Eye (tissue), 1 donor: ENCODE data around the gene HSDL2.
"Not testable (repeated sequence)": the region's sequence is repeated elsewhere in the genome, so short reads cannot be mapped to it uniquely, and the experiment has no call there.

Source experiments
- DNase-seq: peaks from one replicate; pipeline ENCODE4 v3.0.0-alpha.2; 2015

HSDL2 gene

DNA sequence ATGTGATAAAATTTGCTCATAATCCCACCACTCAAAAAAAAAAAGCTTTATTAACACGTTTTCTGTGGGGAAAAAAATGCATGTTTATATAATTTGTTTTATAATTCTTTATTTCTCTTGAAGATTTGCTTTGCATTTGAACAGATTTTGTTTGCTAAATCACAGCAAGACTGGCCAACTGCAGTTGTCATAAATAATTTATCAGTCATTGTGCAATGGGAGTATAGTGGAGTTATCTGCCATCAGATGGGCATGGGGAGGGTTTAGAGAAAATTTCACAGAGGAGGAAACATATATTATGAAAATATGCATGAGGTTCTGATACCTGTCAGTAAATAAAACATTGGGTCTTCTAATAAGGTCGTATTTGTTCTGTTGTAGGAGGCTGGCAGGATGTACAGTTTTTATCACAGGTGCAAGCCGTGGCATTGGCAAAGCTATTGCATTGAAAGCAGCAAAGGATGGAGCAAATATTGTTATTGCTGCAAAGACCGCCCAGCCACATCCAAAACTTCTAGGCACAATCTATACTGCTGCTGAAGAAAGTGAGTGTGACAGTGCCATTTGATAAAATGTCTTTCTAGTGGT lies 23.8 kb downstream of the HSDL2 start:
- DNase-seq = peak; percentile 24

DNA sequence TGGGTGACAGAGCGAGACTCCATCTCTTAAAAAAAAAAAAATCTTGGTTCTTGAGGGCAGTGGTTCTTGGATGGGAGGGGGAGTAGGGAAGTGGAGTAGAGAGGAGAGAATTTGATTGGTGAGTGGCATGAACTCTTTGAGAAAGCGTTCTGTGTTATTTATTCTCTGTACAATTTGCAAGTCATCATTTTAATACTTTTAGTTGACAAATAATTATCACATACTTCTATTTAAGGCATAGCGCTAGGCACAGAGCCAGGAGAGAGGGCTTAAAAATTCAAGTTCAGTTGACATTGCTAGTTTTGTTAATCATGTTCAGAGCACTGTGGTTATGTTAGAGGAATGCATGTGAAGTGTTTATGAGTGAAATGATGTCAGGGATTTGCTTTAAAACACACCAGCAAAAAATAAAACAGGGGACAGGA lies 24.6 kb downstream of the HSDL2 start:
- DNase-seq = peak; percentile 32

DNA sequence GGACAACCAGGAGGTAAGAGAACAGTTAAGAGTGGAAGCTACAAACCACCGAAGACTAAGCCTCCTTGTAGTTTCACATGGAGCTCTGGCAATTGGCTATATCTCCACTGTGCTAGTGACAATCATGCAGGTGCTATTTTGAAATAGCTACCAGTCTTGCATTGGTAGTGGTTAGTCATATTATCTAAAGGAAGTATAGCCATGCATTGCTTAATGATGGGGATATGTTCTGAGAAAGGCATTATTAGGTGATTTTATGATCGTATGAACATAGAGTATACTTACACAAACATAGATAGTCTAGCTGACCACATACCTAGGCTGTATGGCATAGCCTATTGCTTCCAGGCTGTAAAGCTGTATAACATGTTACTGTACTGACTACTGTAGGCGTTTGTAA lies 28.4 kb downstream of the HSDL2 start:
- DNase-seq = no peak

GRCh38 chr9:112408819-112409218 lies 28.9 kb downstream of the HSDL2 start:
- no peak for DNase-seq

DNA sequence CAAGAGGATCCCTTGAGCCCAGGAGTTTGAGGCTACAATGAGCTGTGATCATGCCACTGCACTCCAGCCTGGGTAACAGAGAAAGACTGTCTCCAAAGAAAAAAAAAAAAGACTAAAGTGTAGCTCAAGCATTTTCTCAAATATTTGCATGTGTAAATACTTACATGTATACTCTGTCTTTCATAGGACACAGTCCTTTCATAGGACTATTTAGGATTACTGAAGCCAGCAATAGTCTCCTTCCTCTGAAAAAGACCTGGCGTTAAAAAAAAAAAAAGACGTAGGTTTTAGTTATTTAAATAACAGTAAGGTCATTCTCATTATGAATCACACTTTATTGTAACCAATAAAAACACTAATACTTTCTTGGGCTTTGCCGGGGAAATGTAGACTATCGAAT lies 29.9 kb downstream of the HSDL2 start:
- no peak for DNase-seq

DNA sequence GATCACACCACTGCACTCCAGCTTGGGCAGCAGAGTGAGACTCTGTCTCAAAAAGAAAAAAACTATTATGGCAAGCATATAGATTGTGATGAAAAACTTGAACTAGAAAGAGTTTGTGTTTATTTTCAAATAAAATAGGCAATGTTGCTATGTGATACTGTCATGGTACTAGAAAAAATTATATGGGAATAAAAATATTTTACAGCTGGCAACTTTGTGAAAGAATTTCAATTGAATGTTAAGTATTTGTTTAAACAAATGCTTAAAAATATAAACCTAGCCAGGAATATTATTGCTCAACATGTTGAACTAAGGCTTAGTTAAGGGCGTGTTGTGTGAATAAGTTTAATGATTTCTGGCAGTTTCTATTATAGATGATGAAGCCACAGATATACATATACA lies 31.7 kb downstream of the HSDL2 start:
- DNase-seq = no peak

DNA sequence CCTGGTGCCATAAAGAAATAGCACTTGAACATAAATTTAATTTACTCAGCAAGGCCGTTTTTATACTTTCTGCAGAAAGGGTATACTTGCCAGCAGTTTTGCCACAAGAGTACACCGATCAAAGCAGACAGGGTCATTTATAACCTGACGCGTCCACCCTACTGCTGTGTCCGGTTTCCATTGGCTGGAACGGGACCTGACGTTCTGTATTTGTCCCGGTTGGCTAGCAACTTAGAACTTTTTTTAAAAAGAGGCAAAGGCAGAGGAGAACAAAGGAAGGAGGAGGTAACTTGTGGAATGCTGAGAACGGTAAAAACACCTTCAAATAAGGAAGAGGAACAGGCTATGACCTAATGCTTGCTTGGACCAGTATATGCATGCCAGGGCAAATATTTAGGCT lies 33.8 kb downstream of the HSDL2 start:
- DNase-seq = not testable (repeated sequence)

- no peak for DNase-seq
Observed at GRCh38 chr9:112420208-112420607, 40.3 kb downstream of the HSDL2 start.

DNA sequence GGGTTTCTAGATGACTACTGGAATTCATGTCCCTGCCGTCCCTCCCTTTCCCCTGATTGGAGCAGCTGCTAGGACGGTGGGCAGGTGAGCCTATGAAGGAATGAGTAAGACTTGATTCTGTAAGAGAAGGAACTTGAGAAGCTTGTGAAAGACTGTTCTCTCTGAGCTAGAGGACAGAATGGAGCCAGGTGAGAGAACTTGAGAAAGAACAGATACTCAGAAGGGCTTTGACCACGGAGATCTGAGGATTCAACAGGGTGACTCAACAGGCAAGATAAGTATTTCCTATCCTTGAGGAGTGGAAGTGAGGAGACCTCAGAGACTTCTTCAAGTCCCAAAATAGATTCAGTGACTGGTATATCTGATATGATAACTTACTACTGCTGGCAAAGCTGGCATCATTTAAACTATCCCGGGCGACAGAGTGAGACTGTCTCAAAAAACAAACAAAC lies 41.9 kb downstream of the HSDL2 start:
- no peak for DNase-seq

- DNase-seq = no peak
Observed at GRCh38 chr9:112422417-112423148, 42.7 kb downstream of the HSDL2 start.

GRCh38 chr9:112430006-112430522 lies 50.2 kb downstream of the HSDL2 start:
- DNase-seq = no peak

DNA sequence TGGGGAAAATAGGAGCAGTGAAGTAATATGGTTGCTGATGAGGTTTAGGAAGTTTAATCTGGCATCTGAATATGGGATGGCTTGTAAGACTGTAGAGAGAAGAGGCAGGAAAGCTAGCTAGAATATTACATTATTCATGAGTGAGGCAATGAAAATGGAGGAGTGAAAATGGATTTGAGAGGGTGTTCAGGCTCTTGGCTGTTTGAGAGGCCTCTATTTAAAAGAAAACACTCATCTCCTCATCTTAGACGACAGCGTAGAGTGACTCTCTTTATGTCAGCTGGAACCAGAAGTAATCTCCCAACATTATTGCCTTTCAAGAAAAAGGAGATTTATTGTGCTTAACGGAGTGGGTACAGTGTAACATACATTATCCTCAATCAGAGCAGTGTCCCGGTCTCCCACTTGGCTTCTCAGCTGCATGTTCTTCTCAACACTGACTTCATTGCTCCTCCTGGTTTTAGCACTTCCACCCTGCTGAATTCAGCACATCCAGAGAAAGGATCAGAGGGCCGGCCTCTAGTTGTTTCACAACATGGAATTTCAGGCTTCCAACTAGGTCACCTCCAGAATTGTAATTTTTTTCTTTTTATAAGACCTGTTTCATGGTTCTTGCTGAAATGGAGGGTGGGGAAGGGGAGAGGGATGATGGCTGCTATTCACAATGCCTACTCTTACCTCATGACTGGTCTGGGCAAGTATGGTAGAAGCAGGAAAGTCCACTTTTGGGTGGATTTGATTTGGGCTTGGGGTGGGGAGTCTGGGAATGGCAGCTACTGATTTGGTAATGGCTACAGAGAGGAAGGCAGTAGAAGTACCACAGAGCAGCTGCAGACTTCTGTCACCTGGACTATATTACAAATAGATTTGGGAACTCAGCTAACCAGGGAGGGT lies 53.8 kb downstream of the HSDL2 start:
- no peak for DNase-seq

- no peak for DNase-seq
Observed at GRCh38 chr9:112434487-112434886, 54.6 kb downstream of the HSDL2 start.

DNA sequence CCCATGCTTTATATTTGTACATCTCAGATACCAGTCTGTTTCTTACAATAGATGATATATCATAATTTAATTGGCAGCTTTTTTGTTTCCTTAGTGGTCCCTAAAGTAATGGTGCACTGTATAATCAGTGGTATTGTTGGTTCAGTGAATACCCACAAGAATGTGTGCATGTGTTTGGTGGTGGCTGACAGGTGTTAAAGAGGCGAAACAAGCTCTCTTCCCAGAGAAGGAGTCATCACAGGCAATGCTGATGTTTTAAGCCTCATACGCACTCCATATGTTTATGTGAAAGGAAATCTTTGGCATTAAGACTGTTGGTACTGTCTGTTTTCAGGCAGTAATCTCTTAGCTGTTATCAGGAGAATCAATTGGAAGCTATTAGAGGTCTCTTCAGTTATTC lies 57.5 kb downstream of the HSDL2 start:
- DNase-seq = no peak

- DNase-seq = no peak
Observed at GRCh38 chr9:112439171-112439570, 59.3 kb downstream of the HSDL2 start.

DNA sequence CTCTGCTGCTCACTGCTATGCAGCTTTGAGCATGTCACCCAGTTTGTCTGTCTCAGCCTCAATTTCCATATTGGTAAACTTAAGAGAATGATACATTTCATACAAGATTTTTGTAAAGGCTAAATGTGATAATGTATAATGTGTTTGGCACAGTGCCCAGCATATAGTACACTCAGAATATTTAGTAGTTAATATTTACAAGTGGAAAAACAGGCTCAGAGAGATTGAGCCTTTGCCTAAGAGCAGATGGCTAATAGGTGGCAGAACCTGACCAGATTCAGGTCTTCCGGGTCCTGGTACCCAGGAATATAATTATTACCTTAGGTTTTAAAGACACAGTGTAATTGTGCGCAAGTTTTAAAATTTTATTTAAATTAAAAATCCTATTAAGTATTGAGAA lies 59.9 kb downstream of the HSDL2 start:
- no peak for DNase-seq

DNA sequence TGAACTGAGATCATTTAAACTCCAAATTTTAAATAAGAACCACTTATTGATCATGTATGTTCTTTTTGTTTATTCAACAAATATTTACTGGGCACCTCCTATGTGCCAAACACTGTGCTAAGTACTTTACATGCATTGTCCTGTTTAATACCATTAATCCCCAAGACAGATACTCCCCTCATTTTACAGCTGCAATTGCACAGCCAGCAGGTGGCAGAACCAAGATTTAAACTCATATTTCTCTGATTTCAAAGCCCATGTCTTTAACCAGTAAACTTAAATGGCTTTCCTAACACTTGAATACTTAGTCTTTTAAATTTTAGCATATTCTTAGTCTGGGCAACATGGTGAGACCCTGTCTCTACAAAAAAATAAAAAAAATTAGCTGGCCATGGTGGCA lies 63.3 kb downstream of the HSDL2 start:
- peak; percentile 12 for DNase-seq

DNA sequence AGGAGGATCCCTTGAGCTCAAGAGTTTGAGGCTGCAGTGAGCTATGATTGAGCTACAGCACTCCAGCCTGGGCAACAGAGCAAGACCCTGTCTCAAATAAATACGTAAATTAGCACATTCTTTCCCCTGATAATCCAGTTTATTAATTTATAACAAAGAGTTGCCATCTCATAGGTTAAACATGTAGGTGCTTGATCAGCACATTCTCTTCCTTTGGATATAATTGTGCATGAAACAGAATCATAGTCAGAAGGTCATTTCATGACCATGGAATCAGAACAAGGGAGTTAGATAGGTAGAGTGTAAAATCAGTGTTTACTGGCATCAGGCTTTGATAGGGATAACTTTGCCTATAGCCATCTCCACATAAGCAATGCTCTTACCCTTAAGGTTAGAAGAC lies 63.7 kb downstream of the HSDL2 start:
- no peak for DNase-seq

DNA sequence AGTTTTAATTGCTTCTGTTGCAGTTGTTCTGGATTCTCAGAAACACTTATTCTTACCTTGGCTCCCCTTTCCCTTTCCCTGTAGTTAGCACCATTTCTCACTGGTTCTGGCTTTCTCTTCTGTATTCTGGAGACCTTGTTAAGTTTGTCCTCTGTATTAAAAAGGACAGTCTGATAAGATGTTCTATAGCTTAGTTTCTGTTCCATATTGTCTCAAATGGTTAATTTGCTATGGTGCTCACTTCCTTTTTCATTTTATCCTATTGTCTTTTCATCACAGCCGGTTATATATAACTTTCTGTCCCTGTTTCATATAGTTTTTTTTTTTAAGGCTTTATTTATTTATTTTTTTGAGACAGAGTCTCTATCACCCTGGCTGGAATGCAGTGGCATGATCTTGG lies 65.3 kb downstream of the HSDL2 start:
- DNase-seq = no peak

GRCh38 chr9:112446080-112446479 lies 66.2 kb downstream of the HSDL2 start:
- DNase-seq = no peak

DNA sequence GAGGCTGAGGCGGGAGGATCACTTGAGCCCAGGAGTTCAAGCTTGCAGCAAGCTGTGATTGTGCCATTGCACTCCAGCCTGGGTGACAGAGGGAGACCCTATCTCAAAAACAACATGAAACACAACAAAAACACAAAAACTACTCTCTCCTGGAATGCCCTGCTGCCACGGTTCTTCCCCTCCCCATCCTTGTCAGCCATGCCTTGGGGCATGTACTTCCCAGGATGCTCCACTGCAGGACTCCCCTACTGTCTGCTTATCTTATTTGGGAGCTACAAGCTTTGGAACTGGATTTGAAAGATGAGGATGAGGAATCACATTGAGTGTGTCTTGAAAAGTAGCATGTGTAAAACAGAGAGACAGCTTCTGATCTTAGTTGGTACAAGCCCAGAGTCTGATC lies 66.6 kb downstream of the HSDL2 start:
- no peak for DNase-seq

GRCh38 chr9:112447283-112447761 lies 67.4 kb downstream of the HSDL2 start:
- no peak for DNase-seq

DNA sequence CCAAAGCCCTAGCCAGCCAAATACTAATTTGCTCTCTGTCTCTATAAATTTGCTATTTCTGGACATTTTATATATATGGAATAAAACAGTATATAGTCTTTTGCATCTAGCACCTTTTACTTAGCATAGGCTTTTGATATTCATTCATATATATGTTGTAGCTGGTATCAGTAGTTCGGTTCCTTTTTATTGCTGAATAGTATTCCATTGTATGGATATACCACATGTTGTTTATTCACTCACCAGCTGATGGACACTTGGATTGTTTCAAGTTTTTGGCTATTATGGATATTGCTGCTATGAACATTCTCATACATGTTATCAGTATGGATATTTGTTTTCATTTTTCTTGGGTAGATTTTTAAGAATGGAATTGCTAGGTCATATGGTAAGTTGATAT lies 82.9 kb downstream of the HSDL2 start:
- DNase-seq = no peak
